Heart right ventricle (tissue), 16 donors: ENCODE results near the gene MYO9A. TPM values are rescaled to one million over a fixed set of nuclear protein-coding genes. Genes with fewer than 3 reads are reported as not detected.
A peak's percentile ranks its signal among the peaks of the same experiment; 100 is the strongest.
"Not testable (repeated sequence)": the region's sequence is repeated elsewhere in the genome, so short reads cannot be mapped to it uniquely, and the experiment has no call there.

Experiments used
- ATAC-seq, 8 donors: fragments of 200-7000 bp; cut with Tn5 transposase; one replicate each; pipeline ENCODE4 v1.9.1; 2020; ENCODE audit warnings: mild to moderate bottlenecking in 8 of 8, moderate library complexity in 8 of 8, moderate number of reproducible peaks in 1 of 8
- DNase-seq, 2 donors: peaks; one replicate each; pipeline ENCODE4 v3.0.0-alpha.2; 2020
- H3K27ac ChIP-seq, 10 donors: fragments of 200-600 bp; sonication (generic) in 2 of 10; one replicate each; pipeline versions ENCODE4 v1.5.0 to v1.8.0; 2020 to 2022; ENCODE audit warnings: mild to moderate bottlenecking in 3 of 10
- H3K27me3 ChIP-seq, 7 donors: fragments of 200-600 bp; one replicate each; pipeline ENCODE4 v1.8.0; 2021 to 2022; ENCODE audit warnings: mild to moderate bottlenecking in 2 of 7
- H3K36me3 ChIP-seq, 9 donors: fragments of 200-600 bp; sonication (generic) in 1 of 9; one replicate each; pipeline versions ENCODE4 v1.5.0 to v1.8.0; 2020 to 2022; ENCODE audit warnings: mild to moderate bottlenecking in 2 of 9
- H3K4me1 ChIP-seq, 9 donors: fragments of 200-600 bp; sonication (generic) in 1 of 9; one replicate each; pipeline versions ENCODE4 v1.5.0 to v1.8.0; 2020 to 2022; ENCODE audit warnings: mild to moderate bottlenecking in 4 of 9
- H3K4me3 ChIP-seq, 10 donors: fragments of 200-600 bp; sonication (generic) in 2 of 10; one replicate each; pipeline versions ENCODE4 v1.5.0 to v1.8.0; 2020 to 2022; ENCODE audit warnings: mild to moderate bottlenecking in 7 of 10, moderate library complexity in 2 of 10
- H3K9me3 ChIP-seq, 11 donors: fragments of 200-600 bp in 10 of 11; sonication (generic) in 2 of 11; one replicate each; pipeline versions ENCODE4 v1.5.0 to v1.8.0; 2013 to 2022; ENCODE audit warnings: mild to moderate bottlenecking in 2 of 11, control low read depth in 1 of 11, moderate library complexity in 1 of 11
- CTCF ChIP-seq, 9 donors: fragments of 200-600 bp; sonication (generic) in 2 of 9; IDR thresholded peaks; one replicate each; pipeline versions ENCODE4 v1.5.0 to v1.8.0; 2021 to 2022; ENCODE audit warnings: antibody characterized with exemption in 9 of 9, mild to moderate bottlenecking in 5 of 9, moderate library complexity in 1 of 9
- WGBS, 2 donors: extraction: QIAGEN DNeasy Blood & Tissue Kit; methylation state at CpG; one replicate each; pipeline ENCODE4 v1.1.7; 2013; ENCODE audit warnings: inconsistent platforms in 1 of 2; 5-methylcytosine and 5-hydroxymethylcytosine counted together
- intact Hi-C, 10 donors: fragments of 100-400 bp; cut with DNase I; formaldehyde crosslinking; loops; one replicate each; pipeline versions ENCODE4 v1.11.1 to v1.14.2; 2022
- polyA plus RNA-seq, 2 donors: library from polyadenylated mRNA; stranded (reverse); fragments of 200-250 nt; gene quantifications; one replicate each; pipeline ENCODE4 v1.2.3, GENCODE V29; 2013
- total RNA-seq, 10 donors: library from RNA; stranded (reverse); fragmentation: NEBNext Ultra II Directional in 3 of 10; extraction: Animal tissue kit (Norgen Biotek cat#: 25700) in 3 of 10; gene quantifications; one replicate each; pipeline versions ENCODE4 v1.2.1 to v1.2.4, GENCODE V29; 2021 to 2023
- donor health status: Arrhythmogenic right ventricular cardiomyopathy.
- donor health status: ischemic (EF 13 %, LVEDD 7.1; RV severe dilation, severe dysfunction).
- donor health status: healthy with polysubstance abuse.
- donor health status: DM: no; HTN: yes; CAD: no.
- donor health status: DM: no; HTN: no; CAD: no.
- donor health status: ischemic (EF 25% LVEDD 6.9; RV normal size, moderate dysfunction).
- donor health status: ischemic (EF 25% LVEDD 5.7; RV mildly dilated, moderate dysfunction).
- donor health status: healthy.
- donor health status: DM: yes; HTN: yes; CAD: no.
- donor health status: Ischemic cardiomyopathy.
- donor health status: ischemic (EF 35%, LVEDD 5.7; RV mildly dilated, moderate dysfunction).
- donor health status: nonischemic (EF 11% LVEDD 7.7; RV severe dilation, severe dysfunction).
- donor health status: DM: yes; HTN: yes; CAD: no.
- donor health status: PGD.
- donor health status: ischemic (EF 29% LVEDD 5.4; RV normal size, mild dysfunction).
- donor health status: nonischemic (EF 23%, LVEDD 6.1; RV moderate dilation, normal function).

Gene MYO9A
- total and polyA plus RNA-seq, 12 donors: 3.7 to 36.9 (median 28.7) TPM

- no peaks in the 10 kb centered on the region for H3K27me3 ChIP-seq
- H3K27ac ChIP-seq: no peak overlapping the region
- ATAC-seq: peak in 1 of 8 donors; percentile 10
- no peak for TF ChIP-seq CTCF (IDR thresholded peaks at IDR 0.05)
- no peak for DNase-seq
- 64 to 69% methylated on average over 2 of the region's 2 CpGs for WGBS, 2 donors
- H3K4me3 ChIP-seq: no peak overlapping the region
- peaks cover 0 to 14% (median 0%) of the 10 kb centered on the region in 11 donors for H3K9me3 ChIP-seq
- H3K4me1 ChIP-seq: peaks cover 0 to 31% (median 9%) of the 10 kb centered on the region in 9 donors
- H3K36me3 ChIP-seq: no peaks in the 10 kb centered on the region
- intact Hi-C loops: no loop called here
These were observed 57.2 kb downstream of the MYO9A start for GRCh38 chr15:72060687-72061250.

- WGBS, 2 donors: 77 to 81% methylated on average over 1 of the region's 1 CpG
- intact Hi-C loops: no loop called here
- TF ChIP-seq CTCF (IDR thresholded peaks at IDR 0.05): no peak
- ATAC-seq (no peak), DNase-seq (no peak)
- H3K36me3 ChIP-seq: no peaks in the 10 kb centered on the region
- H3K27me3 ChIP-seq: no peaks in the 10 kb centered on the region
- H3K9me3 ChIP-seq: peaks cover 0 to 14% (median 0%) of the 10 kb centered on the region in 11 donors
- H3K4me3 ChIP-seq: no peak overlapping the region
- peaks cover 0 to 31% (median 9%) of the 10 kb centered on the region in 9 donors for H3K4me1 ChIP-seq
- no peak overlapping the region for H3K27ac ChIP-seq
These were observed 59.4 kb downstream of the MYO9A start for GRCh38 chr15:72058585-72058984.

GRCh38 chr15:72057548-72058091 is 60.3 kb downstream of the MYO9A start:
- no peak for TF ChIP-seq CTCF (IDR thresholded peaks at IDR 0.05)
- no peak overlapping the region for H3K4me3 ChIP-seq
- intact Hi-C loops: no loop called here

GRCh38 chr15:72056217-72056616 is 61.7 kb downstream of the MYO9A start:
- H3K27me3 ChIP-seq, ATAC-seq, DNase-seq, H3K4me3 ChIP-seq, H3K36me3 ChIP-seq, H3K9me3 ChIP-seq, intact Hi-C loops, H3K27ac ChIP-seq: not testable (repeated sequence)
- WGBS, 2 donors: 98 to 100% methylated on average over 2 of the region's 2 CpGs
- peaks cover 0 to 29% (median 9%) of the 10 kb centered on the region in 9 donors for H3K4me1 ChIP-seq

More at GRCh38 chr15:72057548-72058091, 60.3 kb downstream of the MYO9A start:
- peaks cover 0 to 6% (median 0%) of the 10 kb centered on the region in 11 donors for H3K9me3 ChIP-seq
- H3K36me3 ChIP-seq: no peaks in the 10 kb centered on the region
- H3K27ac ChIP-seq: no peak overlapping the region
- H3K27me3 ChIP-seq: no peaks in the 10 kb centered on the region
- H3K4me1 ChIP-seq: peaks cover 0 to 31% (median 9%) of the 10 kb centered on the region in 9 donors
- ATAC-seq (no peak), DNase-seq (no peak)
- WGBS, 2 donors: 64 to 68% methylated on average over 4 of the region's 4 CpGs

GRCh38 chr15:72053297-72053696 is 64.7 kb downstream of the MYO9A start:
- DNase-seq, H3K27me3 ChIP-seq, H3K4me3 ChIP-seq, H3K27ac ChIP-seq, H3K36me3 ChIP-seq, H3K9me3 ChIP-seq, intact Hi-C loops, ATAC-seq: not testable (repeated sequence)
- WGBS, 2 donors: 97 to 99% methylated on average over 7 of the region's 7 CpGs
- H3K4me1 ChIP-seq: peaks cover 0 to 19% (median 9%) of the 10 kb centered on the region in 9 donors
